SU-DHL-6 (cell line): Measurements from ENCODE around the gene SLC35F2.

Experiments
- H2AFZ ChIP-seq: fragments of 200-600 bp; sonication (generic); 2 replicates; pipeline ENCODE4 v1.6.1; 2014; ENCODE audit warnings: low read depth, mild to moderate bottlenecking, moderate library complexity, mixed read lengths, antibody characterized with exemption, low read length; ENCODE audit not compliant: severe bottlenecking
- H3F3A ChIP-seq: fragments of 200-600 bp; shearing (Covaris generic); 2 replicates; pipeline ENCODE4 v1.6.0; 2016; ENCODE audit warnings: antibody characterized with exemption, mild to moderate bottlenecking; ENCODE audit not compliant: insufficient read depth
- H3K27ac ChIP-seq: fragments of 200-600 bp; sonication (generic); 2 replicates; pipeline ENCODE4 v1.5.1; 2016; ENCODE audit warnings: low read depth, mild to moderate bottlenecking, low read length, moderate library complexity, mixed read lengths
- H3K27me3 ChIP-seq: fragments of 200-600 bp; sonication (generic), shearing (Covaris generic); 2 replicates; pipeline ENCODE4 v1.6.0; 2014; ENCODE audit warnings: mild to moderate bottlenecking, low read length
- H3K36me3 ChIP-seq: fragments of 200-600 bp; sonication (generic); 2 replicates; pipeline ENCODE4 v1.6.1; 2014; ENCODE audit warnings: mild to moderate bottlenecking, low read length, mixed read lengths
- H3K4me2 ChIP-seq: fragments of 300-600, 200-600 bp; shearing (Covaris generic), sonication (generic); 2 replicates; pipeline ENCODE4 v1.6.0; 2014; ENCODE audit warnings: low read length, low read depth, mild to moderate bottlenecking; ENCODE audit not compliant: poor library complexity, severe bottlenecking
- H3K4me3 ChIP-seq: fragments of 200-600 bp; sonication (generic); 2 replicates; pipeline ENCODE4 v1.5.1; 2014; ENCODE audit warnings: antibody characterized with exemption, low read length, mild to moderate bottlenecking, mixed read lengths; ENCODE audit not compliant: insufficient read depth, poor library complexity, severe bottlenecking
- H3K79me2 ChIP-seq: fragments of 200-600 bp; sonication (generic); 2 replicates; pipeline ENCODE4 v1.6.1; 2014; ENCODE audit warnings: mild to moderate bottlenecking, low read length, moderate library complexity; ENCODE audit not compliant: insufficient read depth
- H3K9ac ChIP-seq: fragments of 200-600 bp; sonication (generic); 2 replicates; pipeline ENCODE4 v1.7.0; 2014; ENCODE audit warnings: mild to moderate bottlenecking, low read length
- H3K9me2 ChIP-seq: fragments of 200-600 bp; sonication (generic); replicated peaks from 2 replicates; pipeline ENCODE4 v1.6.1; 2014; ENCODE audit warnings: low read length; ENCODE audit not compliant: insufficient read depth
- H3K9me3 ChIP-seq: fragments of 200-600 bp; sonication (generic); 2 replicates; pipeline ENCODE4 v1.6.1; 2014; ENCODE audit warnings: low read length, mixed read lengths; ENCODE audit not compliant: insufficient read depth
- H4K20me1 ChIP-seq: fragments of 200-600 bp; sonication (generic); 2 replicates; pipeline ENCODE4 v1.6.1; 2014; ENCODE audit warnings: low read depth, mild to moderate bottlenecking, antibody characterized with exemption, low read length, moderate library complexity, mixed read lengths
- EZH2phosphoT487 ChIP-seq: fragments of 200-600 bp; sonication (generic), shearing (Covaris generic); conservative IDR thresholded peaks from 2 replicates; pipeline ENCODE4 v1.6.1; 2018; ENCODE audit warnings: mild to moderate bottlenecking, antibody characterized with exemption, low read length, moderate library complexity, mixed read lengths
- TF ChIP-seq, protein P1 (sequence below): fragments of 200-600 bp; sonication (generic); IDR thresholded peaks from one replicate; pipeline ENCODE4 v1.5.1; 2017; ENCODE audit warnings: antibody characterized with exemption, mild to moderate bottlenecking, low read length, moderate library complexity; ENCODE audit not compliant: insufficient read depth, poor library complexity, severe bottlenecking

The SLC35F2 gene

DNA sequence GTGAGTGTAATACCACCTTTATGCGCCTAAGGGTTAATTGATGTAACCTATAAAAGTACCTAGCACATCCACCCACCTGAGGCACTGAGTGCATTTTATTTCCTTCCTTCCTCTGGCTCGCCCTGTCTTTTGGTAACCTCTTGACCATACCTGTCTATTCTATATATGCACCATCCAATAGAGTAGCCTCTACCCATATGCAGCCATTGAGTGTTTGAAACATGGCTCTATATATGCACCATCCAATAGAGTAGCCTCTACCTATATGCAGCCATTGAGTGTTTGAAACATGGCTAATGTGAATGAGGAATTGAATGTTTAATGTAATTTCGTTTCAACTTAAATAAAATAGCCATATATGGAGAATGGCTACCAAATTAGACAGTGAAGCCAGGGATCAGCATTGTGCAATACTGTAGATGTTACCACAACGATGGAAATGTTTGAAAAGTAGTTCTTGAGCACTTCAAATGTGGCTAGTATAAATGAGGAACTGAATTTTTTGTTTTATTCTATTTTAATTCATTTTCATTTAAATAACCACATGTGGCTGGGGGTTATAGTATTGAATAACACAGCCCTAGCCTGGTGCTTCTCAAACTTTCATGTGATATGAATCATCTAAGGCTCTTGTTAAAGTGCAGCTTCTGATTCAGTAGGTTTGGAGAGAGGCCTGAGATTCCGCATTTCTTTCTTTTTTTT is 33.8 kb downstream of the SLC35F2 start:
- no peak overlapping the region for H3K4me3 ChIP-seq
- H3K79me2 ChIP-seq = peaks cover 81% of the 10 kb centered on the region
- no peaks in the 10 kb centered on the region for H3K27me3 ChIP-seq
- no peaks in the 10 kb centered on the region for H3K9me3 ChIP-seq
- H3K9ac ChIP-seq = no peak overlapping the region
- H2AFZ ChIP-seq = no peak overlapping the region
- TF ChIP-seq EZH2phosphoT487 = no peak
- TF ChIP-seq, protein P1, sequence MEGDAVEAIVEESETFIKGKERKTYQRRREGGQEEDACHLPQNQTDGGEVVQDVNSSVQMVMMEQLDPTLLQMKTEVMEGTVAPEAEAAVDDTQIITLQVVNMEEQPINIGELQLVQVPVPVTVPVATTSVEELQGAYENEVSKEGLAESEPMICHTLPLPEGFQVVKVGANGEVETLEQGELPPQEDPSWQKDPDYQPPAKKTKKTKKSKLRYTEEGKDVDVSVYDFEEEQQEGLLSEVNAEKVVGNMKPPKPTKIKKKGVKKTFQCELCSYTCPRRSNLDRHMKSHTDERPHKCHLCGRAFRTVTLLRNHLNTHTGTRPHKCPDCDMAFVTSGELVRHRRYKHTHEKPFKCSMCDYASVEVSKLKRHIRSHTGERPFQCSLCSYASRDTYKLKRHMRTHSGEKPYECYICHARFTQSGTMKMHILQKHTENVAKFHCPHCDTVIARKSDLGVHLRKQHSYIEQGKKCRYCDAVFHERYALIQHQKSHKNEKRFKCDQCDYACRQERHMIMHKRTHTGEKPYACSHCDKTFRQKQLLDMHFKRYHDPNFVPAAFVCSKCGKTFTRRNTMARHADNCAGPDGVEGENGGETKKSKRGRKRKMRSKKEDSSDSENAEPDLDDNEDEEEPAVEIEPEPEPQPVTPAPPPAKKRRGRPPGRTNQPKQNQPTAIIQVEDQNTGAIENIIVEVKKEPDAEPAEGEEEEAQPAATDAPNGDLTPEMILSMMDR = no peak
- no peaks in the 10 kb centered on the region for H3K9me2 ChIP-seq
- no peaks in the 10 kb centered on the region for H3K36me3 ChIP-seq
- no peaks in the 10 kb centered on the region for H3F3A ChIP-seq
- 0 out of 2 replicates have a peak, but pooled peaks cover 4% of the 10 kb centered on the region for H4K20me1 ChIP-seq
- no peak overlapping the region for H3K27ac ChIP-seq
- no peak overlapping the region for H3K4me2 ChIP-seq

DNA sequence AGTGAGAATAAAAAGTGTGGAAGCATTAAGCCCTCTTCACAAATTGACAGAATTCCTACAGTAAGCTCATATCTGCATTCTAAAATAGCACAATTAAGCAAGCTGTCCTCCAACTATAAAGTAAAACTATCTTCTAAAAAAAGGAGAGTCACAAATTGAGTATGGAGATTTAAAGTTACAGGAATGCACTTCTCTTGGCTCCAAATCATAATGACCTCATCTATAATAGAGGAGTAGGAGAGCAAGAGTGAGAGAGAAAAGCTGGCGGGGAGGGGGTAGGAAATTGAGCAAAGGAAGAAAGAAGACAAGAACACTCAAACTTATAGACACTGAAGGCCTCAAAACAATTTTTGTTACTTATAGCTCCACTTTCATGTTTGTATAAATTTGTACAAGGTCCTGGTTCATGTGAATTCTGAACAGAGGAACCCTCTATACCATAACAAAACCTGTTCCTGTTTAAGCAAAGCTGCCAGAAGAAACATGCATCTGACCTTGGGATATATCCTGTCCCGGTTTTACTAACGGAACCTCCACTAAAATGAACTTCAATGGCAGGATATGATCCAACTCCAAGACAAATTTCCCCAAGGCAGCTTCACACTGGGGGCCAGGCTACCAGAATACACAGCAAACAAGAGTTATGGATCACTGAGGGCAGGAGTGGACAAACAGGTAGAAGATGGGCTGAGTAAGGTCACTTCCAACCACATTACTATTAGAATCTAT is 37.2 kb downstream of the SLC35F2 start:
- Histone ChIP-seq H4K20me1 (0 out of 2 replicates have a peak, but pooled peaks cover 4% of the 10 kb centered on the region), H2AFZ (no peak overlapping the region)

DNA sequence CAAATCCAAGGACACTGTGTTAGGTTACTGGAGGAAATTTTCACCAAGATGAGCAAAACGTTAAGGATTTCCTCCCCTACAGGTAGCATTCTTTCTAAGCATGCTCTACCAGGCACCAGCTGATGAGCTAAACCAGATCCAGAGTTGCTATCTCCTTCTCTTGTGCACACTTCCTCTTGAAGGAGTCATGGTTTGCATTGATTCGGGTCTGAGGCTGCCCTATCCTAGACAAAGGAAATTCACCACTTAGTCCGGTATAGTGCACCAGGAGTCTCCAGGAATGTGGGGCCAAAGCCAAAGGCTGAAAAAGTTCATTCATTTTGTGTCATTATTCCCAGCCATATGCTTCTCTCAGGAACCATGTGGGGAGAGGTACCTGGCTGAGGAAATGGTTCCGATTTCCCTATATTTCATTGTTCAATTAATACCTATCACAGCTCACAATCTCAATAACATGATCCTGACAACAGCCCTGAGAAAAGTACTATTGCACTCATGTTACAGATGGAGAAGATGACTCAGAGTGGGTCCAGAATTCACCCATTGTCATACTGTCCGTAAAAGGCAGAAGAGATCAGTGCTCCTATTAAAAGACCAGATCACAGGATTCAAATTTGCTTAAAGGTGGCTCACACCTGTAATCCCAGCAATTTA is 39.1 kb downstream of the SLC35F2 start:
- no peak overlapping the region for H3K4me3 ChIP-seq
- TF ChIP-seq EZH2phosphoT487 = no peak
- TF ChIP-seq, protein P1 = no peak
- no peaks in the 10 kb centered on the region for H3K36me3 ChIP-seq
- H3K9me2 ChIP-seq = no peaks in the 10 kb centered on the region
- H3K79me2 ChIP-seq = peaks cover 79% of the 10 kb centered on the region
- no peak overlapping the region for H2AFZ ChIP-seq
- no peak overlapping the region for H3K27ac ChIP-seq
- no peak overlapping the region for H3K9ac ChIP-seq
- no peaks in the 10 kb centered on the region for H3F3A ChIP-seq
- H3K9me3 ChIP-seq = no peaks in the 10 kb centered on the region
- H3K4me2 ChIP-seq = no peak overlapping the region
- H4K20me1 ChIP-seq = no peaks in the 10 kb centered on the region
- H3K27me3 ChIP-seq = no peaks in the 10 kb centered on the region

More for the DNA sequence above, 37.2 kb downstream of the SLC35F2 start:
- Histone ChIP-seq H3K4me3 (no peak overlapping the region), H3K27ac (no peak overlapping the region), H3F3A (no peaks in the 10 kb centered on the region), H3K27me3 (no peaks in the 10 kb centered on the region), H3K36me3 (no peaks in the 10 kb centered on the region), H3K79me2 (peaks cover 91% of the 10 kb centered on the region), H3K9me2 (no peaks in the 10 kb centered on the region), H3K4me2 (no peak overlapping the region), H3K9ac (no peak overlapping the region), H3K9me3 (no peaks in the 10 kb centered on the region)
- no peak for TF ChIP-seq EZH2phosphoT487
- TF ChIP-seq, protein P1 = no peak
